Muscle layer of duodenum (tissue), 2 donors: Measurements from ENCODE around the gene FAM20A.
"Not testable (repeated sequence)": the region's sequence is repeated elsewhere in the genome, so short reads cannot be mapped to it uniquely, and the experiment has no call there.

Source experiments
- H3K27ac ChIP-seq: one replicate; pipeline ENCODE4 v1.7.0; 2013; ENCODE audit warnings: mild to moderate bottlenecking, low read length
- H3K27me3 ChIP-seq: one replicate; pipeline ENCODE4 v1.7.0; 2013; ENCODE audit warnings: low read depth, mild to moderate bottlenecking, control low read depth, low read length
- H3K36me3 ChIP-seq, 2 donors: one replicate each; pipeline ENCODE4 v1.7.0; 2013; ENCODE audit warnings: low read length in 2 of 2, control low read depth in 1 of 2, mild to moderate bottlenecking in 1 of 2; ENCODE audit not compliant: insufficient read depth in 2 of 2, control insufficient read depth in 1 of 2
- H3K4me1 ChIP-seq, 2 donors: one replicate each; pipeline ENCODE4 v1.7.0; 2013; ENCODE audit warnings: low read length in 2 of 2, mild to moderate bottlenecking in 2 of 2, control low read depth in 1 of 2, moderate library complexity in 1 of 2; ENCODE audit not compliant: insufficient read depth in 2 of 2, control insufficient read depth in 1 of 2
- H3K4me3 ChIP-seq, 2 donors: one replicate each; pipeline ENCODE4 v1.7.0; 2013; ENCODE audit warnings: low read length in 2 of 2, low read depth in 1 of 2, mild to moderate bottlenecking in 1 of 2
- H3K9me3 ChIP-seq, 2 donors: one replicate each; pipeline ENCODE4 v1.7.0; 2013; ENCODE audit warnings: low read length in 2 of 2, control low read depth in 1 of 2, mild to moderate bottlenecking in 1 of 2; ENCODE audit not compliant: control insufficient read depth in 1 of 2
- donor health status: healthy.

The FAM20A gene

GRCh38 chr17:68501074-68501473 lies 100.1 kb downstream of the FAM20A start:
- H3K4me3 ChIP-seq = no peak overlapping the region
- no peak overlapping the region for H3K27ac ChIP-seq
- H3K9me3 ChIP-seq = no peaks in the 10 kb centered on the region
- peaks cover 5% of the 10 kb centered on the region for H3K27me3 ChIP-seq
- no peaks in the 10 kb centered on the region for H3K36me3 ChIP-seq
- no peaks in the 10 kb centered on the region for H3K4me1 ChIP-seq

GRCh38 chr17:68499587-68499986 lies 101.6 kb downstream of the FAM20A start:
- H3K27me3 ChIP-seq = peaks cover 5% of the 10 kb centered on the region
- no peaks in the 10 kb centered on the region for H3K4me1 ChIP-seq
- no peaks in the 10 kb centered on the region for H3K9me3 ChIP-seq
- no peak overlapping the region for H3K4me3 ChIP-seq
- no peak overlapping the region for H3K27ac ChIP-seq
- no peaks in the 10 kb centered on the region for H3K36me3 ChIP-seq

- Histone ChIP-seq H3K4me1 (no peaks in the 10 kb centered on the region), H3K27me3 (peaks cover 2% of the 10 kb centered on the region), H3K9me3 (no peaks in the 10 kb centered on the region), H3K4me3 (no peak overlapping the region), H3K27ac (peak overlapping the region; percentile 46), H3K36me3 (no peaks in the 10 kb centered on the region)
These were observed 102.5 kb downstream of the FAM20A start for GRCh38 chr17:68498479-68499326.

GRCh38 chr17:68497885-68498319 lies 103.3 kb downstream of the FAM20A start:
- Histone ChIP-seq H3K27me3 (no peaks in the 10 kb centered on the region), H3K9me3 (no peaks in the 10 kb centered on the region), H3K4me3 (no peak overlapping the region), H3K4me1 (no peaks in the 10 kb centered on the region), H3K27ac (peak overlapping the region; percentile 46), H3K36me3 (no peaks in the 10 kb centered on the region)

- H3K27ac ChIP-seq = no peak overlapping the region
- H3K4me3 ChIP-seq = no peak overlapping the region
- H3K4me1 ChIP-seq = no peaks in the 10 kb centered on the region
- no peaks in the 10 kb centered on the region for H3K9me3 ChIP-seq
- H3K27me3 ChIP-seq = no peaks in the 10 kb centered on the region
- no peaks in the 10 kb centered on the region for H3K36me3 ChIP-seq
These were observed 106.1 kb downstream of the FAM20A start for GRCh38 chr17:68495081-68495480.

GRCh38 chr17:68492394-68493054 lies 108.6 kb downstream of the FAM20A start:
- not testable (repeated sequence) for H3K9me3 ChIP-seq, H3K4me1 ChIP-seq, H3K27ac ChIP-seq, H3K36me3 ChIP-seq, H3K4me3 ChIP-seq, H3K27me3 ChIP-seq

- H3K36me3 ChIP-seq = no peaks in the 10 kb centered on the region
- no peaks in the 10 kb centered on the region for H3K4me1 ChIP-seq
- H3K4me3 ChIP-seq = no peak overlapping the region
- H3K9me3 ChIP-seq = no peaks in the 10 kb centered on the region
- no peaks in the 10 kb centered on the region for H3K27me3 ChIP-seq
- no peak overlapping the region for H3K27ac ChIP-seq
These were observed 109.6 kb downstream of the FAM20A start for GRCh38 chr17:68491381-68492231.

GRCh38 chr17:68489919-68490318 lies 111.2 kb downstream of the FAM20A start:
- Histone ChIP-seq H3K27ac (no peak overlapping the region), H3K27me3 (no peaks in the 10 kb centered on the region), H3K9me3 (no peaks in the 10 kb centered on the region), H3K4me3 (no peak overlapping the region), H3K4me1 (no peaks in the 10 kb centered on the region), H3K36me3 (no peaks in the 10 kb centered on the region)
